GM19463 (cell line): ENCODE measurements around the gene CCDC33.

Experiments used
- ATAC-seq: cut with Tn5 transposase; IDR thresholded peaks from one replicate; pipeline ENCODE4 v1.9.1; 2021; ENCODE audit warnings: mild to moderate bottlenecking, moderate library complexity; ENCODE audit not compliant: unreplicated experiment

CCDC33 gene

GRCh38 chr15:74376825-74377581 lies 140.9 kb downstream of the CCDC33 start:
- no peak for ATAC-seq

- ATAC-seq: no peak
These were observed 142.0 kb downstream of the CCDC33 start for GRCh38 chr15:74377831-74378766.

DNA sequence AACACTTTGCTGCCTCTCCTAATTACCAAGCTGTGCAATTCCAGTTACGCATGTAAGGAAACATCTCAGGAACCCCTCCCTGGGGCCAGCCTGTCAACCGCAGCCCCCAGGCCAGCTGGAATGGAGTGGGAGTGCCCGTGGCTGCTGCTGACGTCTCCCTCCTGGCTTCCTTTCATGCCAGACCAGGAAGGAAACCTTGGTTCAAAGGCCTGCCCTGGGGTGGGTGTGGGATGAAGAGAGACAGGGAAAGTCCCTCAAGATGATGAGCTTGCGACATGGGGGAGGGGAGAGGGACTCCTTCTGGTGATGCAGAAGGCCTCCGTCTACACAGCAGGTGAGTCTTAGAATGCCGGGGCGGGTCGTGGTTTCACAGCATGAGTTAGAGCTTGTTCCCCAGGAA lies 142.7 kb downstream of the CCDC33 start:
- ATAC-seq: no peak

DNA sequence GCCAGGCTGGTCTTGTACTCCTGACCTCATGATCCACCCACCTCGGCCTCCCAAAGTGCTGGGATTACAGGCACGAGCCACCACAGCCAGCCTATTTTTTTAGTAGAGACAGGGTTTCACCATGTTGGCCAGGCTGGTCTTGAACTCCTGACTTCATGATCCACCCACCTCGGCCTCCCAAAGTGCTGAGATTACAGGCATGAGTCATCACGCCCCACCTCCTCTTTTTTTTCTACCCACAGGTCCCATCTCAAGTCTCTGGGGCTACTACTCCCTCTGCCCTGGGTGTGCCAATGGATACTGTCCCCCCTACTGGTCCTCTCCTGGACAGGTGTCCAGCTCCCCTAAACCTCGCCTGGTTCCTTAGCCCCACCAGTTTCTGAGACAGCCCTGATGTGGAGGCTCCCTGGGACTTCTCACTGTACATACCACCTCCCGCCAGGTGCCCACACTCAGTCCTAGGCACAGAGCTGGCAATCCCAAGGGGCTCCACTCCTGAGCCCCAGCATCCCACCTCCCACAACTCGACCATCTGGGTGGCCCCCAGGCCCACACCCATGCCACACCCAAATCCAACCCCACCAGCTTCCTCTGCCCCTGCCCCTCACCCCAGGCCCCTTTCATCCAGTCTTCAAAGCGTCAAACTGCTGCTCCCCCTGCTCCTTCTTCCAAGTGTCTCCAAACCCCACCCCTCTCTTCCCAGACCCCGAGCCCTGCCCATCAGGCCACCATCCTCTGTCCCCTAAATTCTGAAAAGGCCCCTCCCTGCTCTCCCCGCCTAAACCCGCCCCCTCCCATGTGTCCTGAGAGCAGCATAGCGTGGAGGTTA lies 144.4 kb downstream of the CCDC33 start:
- no peak for ATAC-seq

- no peak for ATAC-seq
These were observed 145.0 kb downstream of the CCDC33 start for GRCh38 chr15:74381190-74381453.

DNA sequence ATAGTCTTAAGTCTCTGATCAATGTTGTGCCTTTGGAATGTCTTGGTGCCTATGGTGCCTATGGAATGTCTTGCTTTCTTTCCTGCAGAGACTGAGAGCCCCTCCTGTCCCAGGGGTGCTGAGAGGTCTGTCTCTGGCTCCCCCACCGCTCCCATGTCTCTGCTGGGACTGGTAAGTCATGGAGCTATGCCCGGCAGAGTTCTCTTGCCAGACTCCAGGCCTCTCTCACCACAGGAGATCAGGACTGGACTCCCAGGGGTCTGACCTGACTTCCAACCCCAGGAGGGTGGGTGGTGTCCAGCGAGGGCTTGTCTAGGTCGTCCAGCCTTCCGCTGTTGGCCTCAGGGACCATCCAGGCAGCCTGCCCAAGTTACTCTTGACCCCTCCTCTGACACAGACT lies 145.4 kb downstream of the CCDC33 start:
- no peak for ATAC-seq

DNA sequence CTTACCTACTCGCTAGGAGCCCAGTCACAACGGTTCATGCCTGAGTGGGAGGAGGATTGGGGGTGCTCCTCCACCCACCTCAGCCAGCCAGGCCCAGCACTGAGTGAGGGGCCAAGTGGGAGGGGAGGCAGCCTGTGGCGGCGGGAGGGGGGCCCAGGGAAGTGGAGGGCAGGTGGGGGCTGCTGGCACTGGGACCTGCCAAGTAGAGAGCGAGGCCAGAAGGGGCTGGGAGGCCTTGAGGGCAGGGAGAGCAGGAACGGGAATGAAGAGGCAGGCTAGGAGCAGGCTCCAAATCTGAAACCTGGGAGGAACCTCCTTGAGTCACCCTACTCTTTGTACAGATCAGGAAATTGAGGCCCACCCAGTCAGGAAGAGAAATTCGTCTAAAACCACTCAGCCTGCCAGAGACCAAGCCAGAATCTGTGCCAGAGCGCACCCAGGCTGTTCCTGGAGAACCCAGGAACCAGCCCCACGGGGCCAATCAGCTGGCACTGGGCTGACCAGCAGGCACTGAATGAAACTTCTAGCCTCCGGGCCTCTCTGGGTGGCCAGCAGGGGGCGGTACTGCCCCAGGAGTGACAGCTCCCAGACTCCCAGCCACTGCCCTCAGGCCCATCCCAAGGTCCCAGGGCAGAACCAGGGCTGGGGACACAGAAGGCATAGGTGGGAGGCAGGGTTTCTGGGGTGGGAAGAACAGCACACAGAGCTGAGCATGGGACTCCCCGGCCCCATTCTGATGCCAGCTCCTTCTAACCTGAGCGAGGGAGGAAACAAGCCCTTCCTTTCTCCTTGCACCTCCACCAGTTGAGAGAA lies 146.1 kb downstream of the CCDC33 start:
- ATAC-seq: no peak

- ATAC-seq: no peak
These were observed 147.2 kb downstream of the CCDC33 start for GRCh38 chr15:74383286-74383685.

- no peak for ATAC-seq
These were observed 147.8 kb downstream of the CCDC33 start for GRCh38 chr15:74383695-74384565.

DNA sequence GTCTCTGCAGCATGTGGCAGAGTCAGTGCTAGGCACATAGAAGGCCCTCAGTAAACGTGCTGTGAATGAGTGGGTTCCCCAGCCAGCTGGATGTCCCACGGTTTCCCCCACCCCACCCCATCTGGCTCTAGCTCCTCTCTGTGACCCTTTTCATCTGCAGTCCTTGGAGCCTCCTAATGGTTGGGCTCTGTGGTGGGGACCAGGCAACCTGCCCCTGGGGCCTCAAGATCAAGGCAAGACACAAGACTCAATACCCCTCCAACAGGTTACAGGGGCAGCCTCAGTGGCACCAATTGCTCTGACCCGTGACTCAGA lies 148.4 kb downstream of the CCDC33 start:
- no peak for ATAC-seq

DNA sequence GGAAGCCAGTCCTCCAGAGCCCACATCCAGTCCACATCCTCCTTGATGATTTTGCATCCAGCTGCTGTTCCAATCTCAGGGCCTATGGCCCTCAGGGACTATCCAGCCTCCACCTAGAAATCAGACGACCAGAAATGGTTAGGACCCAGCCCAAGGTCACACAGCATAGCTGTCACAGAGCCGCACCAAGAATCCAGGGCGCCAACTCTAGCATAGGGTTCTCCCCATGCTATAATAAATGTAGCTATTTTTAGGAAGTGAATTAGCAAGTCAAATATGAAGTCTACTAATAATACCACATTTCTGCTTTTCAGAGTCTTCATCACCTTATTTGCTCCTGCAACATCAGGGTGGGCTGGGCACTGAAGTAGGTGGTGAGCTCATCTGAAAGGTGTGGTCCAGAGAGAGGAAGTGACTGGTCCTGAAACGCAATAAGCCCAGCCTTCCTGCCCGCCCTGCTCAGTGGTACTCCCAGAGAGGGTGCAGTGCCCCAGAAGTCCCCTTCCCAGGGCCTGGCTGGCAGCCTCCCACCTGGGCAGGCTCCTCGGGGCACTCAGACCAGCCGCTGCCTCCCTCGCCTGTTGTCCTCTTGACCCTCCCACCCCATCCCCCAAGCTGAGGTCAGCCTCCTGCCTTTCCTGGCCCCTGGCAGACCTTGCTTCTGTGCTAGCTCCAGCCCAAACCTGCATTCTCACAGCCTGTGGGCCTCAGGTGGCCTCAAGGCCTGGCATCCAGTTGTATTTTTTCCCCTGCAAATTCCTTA lies 148.9 kb downstream of the CCDC33 start:
- peak; percentile 78 for ATAC-seq

- ATAC-seq: no peak
These were observed 149.6 kb downstream of the CCDC33 start for GRCh38 chr15:74385733-74386132.
